Esophagus squamous epithelium (tissue), 5 donors: ENCODE measurements around the gene ARID1A. TPM values are rescaled to one million over a fixed set of nuclear protein-coding genes. Genes with fewer than 3 reads are reported as not detected.

ENCODE experiments used
- DNase-seq: peaks from one replicate; lab custom pipeline; 2025; lab: John Stamatoyannopoulos, UW
- H3K27ac ChIP-seq, 4 donors: fragments of 200-600 bp; sonication (generic); one replicate each; pipeline ENCODE4 v1.5.1; 2016 to 2019; ENCODE audit warnings: mild to moderate bottlenecking in 1 of 4
- H3K27me3 ChIP-seq, 4 donors: fragments of 200-600 bp; sonication (generic); 1 replicate in 3 of 4; 2 replicates in 1 of 4; pipeline versions ENCODE4 v1.5.1 to v1.6.0; 2017 to 2021; ENCODE audit warnings: antibody characterized with exemption in 1 of 4
- H3K36me3 ChIP-seq, 3 donors: fragments of 200-600 bp; sonication (generic); one replicate each; pipeline ENCODE4 v1.5.1; 2016 to 2019
- H3K4me1 ChIP-seq, 3 donors: fragments of 200-600 bp; sonication (generic); one replicate each; pipeline ENCODE4 v1.5.1; 2017 to 2019
- H3K4me3 ChIP-seq, 4 donors: fragments of 200-600 bp; sonication (generic); 1 replicate in 3 of 4; 2 replicates in 1 of 4; pipeline ENCODE4 v1.5.1; 2016 to 2019; ENCODE audit warnings: mild to moderate bottlenecking in 2 of 4, moderate library complexity in 1 of 4
- H3K9me3 ChIP-seq, 3 donors: fragments of 200-600 bp; sonication (generic); one replicate each; pipeline ENCODE4 v1.5.1; 2016 to 2019
- CTCF ChIP-seq, 6 experiments: fragments of 450-650 bp in 4 of 6; fragments of 200-600 bp in 2 of 6; sonication (generic) in 2 of 6; IDR thresholded peaks; one replicate each; pipeline ENCODE4 v1.5.1; 2016 to 2019; ENCODE audit warnings: antibody characterized with exemption in 6 of 6, mild to moderate bottlenecking in 4 of 6, moderate library complexity in 4 of 6
- POLR2A ChIP-seq, 4 donors: fragments of 450-650 bp; IDR thresholded peaks; one replicate each; pipeline ENCODE4 v1.6.1; 2017; ENCODE audit warnings: antibody characterized with exemption in 4 of 4, mild to moderate bottlenecking in 4 of 4, moderate library complexity in 3 of 4
- WGBS, 2 donors: methylation state at CpG; one replicate each; pipeline ENCODE4 v1.1.5; 2018; 5-methylcytosine and 5-hydroxymethylcytosine counted together
- intact Hi-C: fragments of 100-400 bp; cut with DNase I; formaldehyde crosslinking; loops from one replicate; pipeline ENCODE4 v1.15.0; 2022
- total RNA-seq, 4 donors: library from RNA; depleted of rRNA; stranded (reverse); fragments of >200 nt; gene quantifications; one replicate each; pipeline ENCODE4 v1.1.0, GENCODE V29; 2016
- donor health status: DM: yes; HTN: yes; CAD: no.

Gene ARID1A
- total RNA-seq, 4 donors from 2014 or later, result 23.9 to 60.2 (median 43.5) TPM

DNA sequence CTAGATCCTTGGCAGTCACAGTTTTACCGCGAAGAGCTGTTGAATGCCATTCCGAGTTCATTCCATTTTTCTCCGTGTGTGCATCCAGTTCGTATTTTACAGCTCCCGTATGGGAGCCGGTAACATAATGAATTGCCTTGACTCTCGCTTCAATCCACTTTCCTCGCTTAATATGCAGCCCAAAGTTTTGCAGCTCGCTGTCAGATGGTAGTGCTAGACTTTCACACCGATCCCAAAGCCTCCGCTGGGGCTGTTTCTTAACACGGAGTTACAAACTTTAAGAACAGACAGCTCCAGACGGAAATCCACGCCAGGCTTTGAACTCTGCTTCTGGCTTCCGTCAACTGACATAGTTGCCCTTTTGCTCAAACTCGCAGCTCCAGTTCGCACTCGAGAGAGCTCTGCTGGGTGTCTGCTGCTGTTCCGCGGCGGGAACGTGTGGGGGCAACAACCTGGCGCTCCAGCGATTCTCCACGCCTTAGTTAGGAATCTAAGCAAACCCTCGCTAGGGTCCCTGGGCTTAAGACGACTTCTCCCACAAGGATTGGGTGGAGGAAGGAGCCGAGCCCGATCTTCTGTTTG, 3.5 kb upstream of the ARID1A start:
- DNase-seq, result no peak
- Histone ChIP-seq H3K36me3 (no peaks in the 10 kb centered on the region), H3K4me1 (peaks cover 20 to 47% (median 27%) of the 10 kb centered on the region in 3 donors), H3K4me3 (peak overlapping the region; percentile 51 to 74 (median 64)), H3K27ac (peak overlapping the region; percentile 93 to 99 (median 98)), H3K9me3 (no peaks in the 10 kb centered on the region), H3K27me3 (no peaks in the 10 kb centered on the region)
- WGBS, 2 donors, result 1 to 2% methylated on average over 11 to 14 of the region's 30 CpGs
- intact Hi-C loops, result loop anchor here (5.0 kb wide), 1 partner anchor 95 kb away; the partner anchor contains the start of gene PIGV
- TF ChIP-seq POLR2A (IDR thresholded peaks at IDR 0.05) (peak in 2 of 4 donors; percentile 76 to 80), CTCF (IDR thresholded peaks at IDR 0.05) (peak in 5 of 6 experiments; percentile 13 to 28 (median 18))

DNA sequence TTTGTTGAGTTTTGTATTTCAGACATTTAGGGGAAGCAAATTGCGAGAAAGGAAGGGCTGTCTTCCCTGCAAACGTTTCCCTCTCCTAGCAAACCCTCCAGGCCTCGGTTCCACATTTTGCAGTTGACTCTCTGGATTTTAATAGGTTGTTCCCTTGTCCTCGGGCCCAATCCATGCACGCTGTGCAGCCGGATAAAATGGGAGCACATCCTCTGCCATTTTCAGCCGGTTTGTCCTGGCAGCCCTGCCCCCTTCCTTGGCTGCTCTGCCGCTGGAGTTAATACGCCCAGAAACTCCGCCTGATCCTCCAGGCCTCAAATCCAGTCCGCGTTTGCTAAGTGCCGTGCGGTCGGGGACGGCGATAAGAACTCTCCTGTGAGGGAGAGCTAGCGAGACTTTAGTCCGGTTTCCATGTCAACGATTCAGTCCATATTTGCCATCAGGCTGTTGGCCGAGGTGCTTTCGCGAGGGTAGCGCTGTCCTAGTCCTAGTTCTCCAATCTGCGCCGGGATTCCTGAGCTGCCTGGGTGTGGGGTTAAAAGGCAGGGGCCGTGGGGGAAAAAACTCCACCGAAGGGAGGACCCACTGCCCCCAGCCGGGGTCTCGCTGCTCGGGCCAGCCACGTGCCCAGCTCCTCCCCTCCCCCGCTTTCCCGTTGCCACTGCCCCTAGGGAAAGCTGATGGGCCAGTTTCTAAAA, 2.9 kb upstream of the ARID1A start:
- H3K9me3 ChIP-seq, result no peaks in the 10 kb centered on the region
- H3K27ac ChIP-seq, result peak overlapping the region; percentile 93 to 99 (median 98)
- peaks cover 20 to 43% (median 27%) of the 10 kb centered on the region in 3 donors for H3K4me1 ChIP-seq
- H3K4me3 ChIP-seq, result peak overlapping the region; percentile 51 to 74 (median 64)
- peak in 1 of 4 donors; percentile 55 for TF ChIP-seq POLR2A (IDR thresholded peaks at IDR 0.05)
- TF ChIP-seq CTCF (IDR thresholded peaks at IDR 0.05), result peak in 2 of 6 experiments; percentile 5 to 6
- no peaks in the 10 kb centered on the region for H3K27me3 ChIP-seq
- DNase-seq, result peak; percentile 66
- WGBS, 2 donors, result 0% methylated on average over 16 to 31 of the region's 34 CpGs
- no peaks in the 10 kb centered on the region for H3K36me3 ChIP-seq
- intact Hi-C loops, result loop anchor here (5.0 kb wide), 1 partner anchor 94 kb away; the partner anchor contains the start of gene PIGV

- Histone ChIP-seq H3K27ac (peak overlapping the region; percentile 93 to 99 (median 98)), H3K4me1 (peaks cover 20 to 51% (median 33%) of the 10 kb centered on the region in 3 donors), H3K4me3 (peak overlapping the region; percentile 51 to 74 (median 64)), H3K36me3 (no peaks in the 10 kb centered on the region), H3K9me3 (no peaks in the 10 kb centered on the region), H3K27me3 (no peaks in the 10 kb centered on the region)
- no peak for TF ChIP-seq POLR2A (IDR thresholded peaks at IDR 0.05)
- no peak for TF ChIP-seq CTCF (IDR thresholded peaks at IDR 0.05)
- WGBS, 2 donors, result 19 to 22% methylated on average over 7 of the region's 7 CpGs
- intact Hi-C loops, result loop anchor here (5.0 kb wide), 1 partner anchor 93 kb away; the partner anchor contains the start of gene PIGV
- DNase-seq, result no peak
These were observed 1.9 kb upstream of the ARID1A start for GRCh38 chr1:26693599-26694572.

GRCh38 chr1:26694638-26695355, 1.0 kb upstream of the ARID1A start:
- Histone ChIP-seq H3K4me3 (peak overlapping the region; percentile 78 to 97 (median 94)), H3K36me3 (no peaks in the 10 kb centered on the region), H3K4me1 (peaks cover 20 to 60% (median 42%) of the 10 kb centered on the region in 3 donors), H3K27ac (peak overlapping the region; percentile 93 to 99 (median 98)), H3K9me3 (no peaks in the 10 kb centered on the region), H3K27me3 (no peaks in the 10 kb centered on the region)
- no peak for DNase-seq
- intact Hi-C loops, result loop anchor here (5.0 kb wide), 1 partner anchor 93 kb away; the partner anchor contains the start of gene PIGV
- no peak for TF ChIP-seq POLR2A (IDR thresholded peaks at IDR 0.05)
- TF ChIP-seq CTCF (IDR thresholded peaks at IDR 0.05), result no peak
- 2 to 11% methylated on average over 2 to 14 of the region's 14 CpGs for whole genome bisulfite sequencing, 2 donors
